Anterior cingulate cortex (tissue), 58 donors: ENCODE data around the gene XPR1.

Experiments
- DNase-seq, 58 donors: peaks; one replicate each; lab custom pipeline; 2025; lab: John Stamatoyannopoulos, UW

Gene XPR1

GRCh38 chr1:180908074-180908765, 276.4 kb downstream of the XPR1 start:
- DNase-seq = no peak

GRCh38 chr1:180909005-180909414, 277.2 kb downstream of the XPR1 start:
- no peak for DNase-seq

GRCh38 chr1:180909462-180909976, 277.7 kb downstream of the XPR1 start:
- no peak for DNase-seq

- peak in 3 of 58 donors; percentile 8 to 33 (median 15) for DNase-seq
These were observed 279.9 kb downstream of the XPR1 start for GRCh38 chr1:180911640-180912191.

DNA sequence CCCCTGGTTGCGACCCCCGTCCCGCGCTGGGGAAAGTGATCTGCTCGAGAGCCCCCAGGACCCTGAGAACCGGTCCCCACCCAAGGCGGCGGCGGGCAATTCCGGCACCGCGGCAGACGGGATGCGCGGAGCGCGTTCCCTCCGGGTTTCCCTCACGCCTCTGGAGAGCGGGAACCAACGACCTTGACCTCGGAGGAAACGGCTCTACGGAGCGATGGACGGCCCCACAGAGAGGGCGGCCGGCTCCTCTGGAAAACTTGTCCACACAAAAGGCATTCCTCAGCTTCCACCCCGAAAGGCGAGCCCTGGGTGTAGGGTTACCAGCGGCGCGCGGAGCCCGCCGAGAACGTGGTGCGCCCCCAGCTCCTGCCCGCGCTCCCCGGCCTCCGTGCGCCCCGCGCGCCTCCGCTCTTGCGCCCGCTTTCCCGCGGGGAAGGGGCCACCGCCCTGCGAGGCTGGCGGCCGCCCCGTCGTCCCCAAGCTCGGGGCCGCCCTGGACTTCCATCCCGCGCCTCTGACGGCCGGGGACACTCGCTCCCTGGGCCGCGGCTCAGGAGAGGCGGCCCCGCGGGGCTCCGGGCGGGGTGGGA, 280.5 kb downstream of the XPR1 start:
- DNase-seq = peak in 4 of 58 donors; percentile 30 to 56 (median 35)

GRCh38 chr1:180912801-180913565, 281.2 kb downstream of the XPR1 start, which contains the start of gene KIAA1614:
KIAA1614 (plus strand) TSS chr1:180912897; CDS start chr1:180913244, 347 bp downstream.
- peak in 21 of 58 donors; percentile 7 to 55 (median 32) for DNase-seq

GRCh38 chr1:180915426-180915965, 283.7 kb downstream of the XPR1 start:
- no peak for DNase-seq

DNA sequence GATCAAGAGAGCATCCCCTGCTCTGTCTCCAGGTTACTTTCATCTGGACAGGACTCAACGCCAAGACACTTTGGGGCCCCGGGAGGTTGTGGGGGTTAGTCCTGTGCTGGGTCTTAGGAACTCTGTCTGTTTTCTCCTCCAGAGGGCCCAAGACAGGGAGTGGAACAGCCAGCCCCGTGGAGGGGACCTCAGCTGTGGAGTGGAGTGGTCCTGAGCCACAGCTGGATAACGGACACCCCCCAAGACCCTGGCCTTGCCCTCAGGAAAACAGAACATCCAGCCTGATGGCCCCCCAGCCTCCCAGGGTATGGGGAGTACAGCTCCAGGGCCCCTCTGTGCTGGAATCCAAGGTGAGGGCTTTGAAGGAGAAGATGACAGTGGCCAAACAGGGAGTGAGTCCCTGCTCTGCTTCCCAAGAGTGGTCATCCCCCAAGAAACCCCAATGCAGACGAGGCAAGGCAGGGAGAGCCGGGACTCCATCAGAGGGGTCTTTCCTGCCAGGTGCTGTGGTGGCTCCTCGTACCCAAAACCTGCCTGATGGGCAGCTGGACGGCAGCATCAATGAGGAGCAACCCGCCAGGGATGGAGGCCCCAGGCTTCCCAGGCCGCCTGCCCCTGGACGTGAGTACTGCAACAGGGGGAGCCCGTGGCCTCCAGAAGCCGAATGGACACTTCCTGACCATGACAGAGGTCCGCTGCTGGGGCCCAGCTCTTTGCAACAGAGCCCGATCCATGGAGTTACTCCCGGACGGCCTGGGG, 284.4 kb downstream of the XPR1 start:
- DNase-seq = no peak

- no peak for DNase-seq
These were observed 284.9 kb downstream of the XPR1 start for GRCh38 chr1:180916771-180917170.

DNA sequence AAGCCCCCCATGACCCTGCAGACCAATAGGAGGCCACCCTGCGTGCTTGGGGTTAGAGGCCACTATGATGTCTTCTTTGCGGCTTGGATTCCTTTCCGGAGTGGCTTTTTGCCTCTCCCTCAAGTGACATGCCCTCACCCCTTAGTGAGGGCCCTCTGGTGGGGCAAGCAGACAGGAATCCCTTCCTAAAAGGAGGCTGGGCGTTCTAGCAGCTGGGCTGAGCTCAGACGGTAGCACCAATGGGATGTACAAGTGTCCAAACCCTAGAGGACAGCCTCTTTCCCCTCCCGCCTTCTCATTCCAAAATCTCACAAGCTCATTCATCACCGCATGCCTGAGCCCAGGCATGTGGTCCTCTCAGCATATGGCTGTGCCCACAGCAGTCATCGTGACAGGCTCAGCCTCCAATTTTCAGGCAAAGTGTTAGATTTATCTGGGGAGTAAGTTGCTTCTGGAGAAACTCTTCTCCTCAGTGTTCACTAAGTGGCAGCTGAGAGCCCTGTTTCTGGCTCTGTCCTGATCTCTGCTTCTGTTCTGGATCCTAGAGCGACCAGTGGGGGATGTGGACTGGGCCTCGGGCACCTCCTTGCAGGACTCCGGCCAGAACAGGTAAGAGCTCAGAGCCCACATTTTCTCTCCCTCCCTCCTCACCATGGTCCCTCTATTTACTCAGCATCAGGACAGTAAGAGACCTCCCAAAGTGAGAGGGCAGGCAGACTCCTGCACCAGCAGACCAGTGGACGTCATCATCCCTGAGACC, 285.7 kb downstream of the XPR1 start:
- DNase-seq = peak in 2 of 58 donors; percentile 7 to 8

DNA sequence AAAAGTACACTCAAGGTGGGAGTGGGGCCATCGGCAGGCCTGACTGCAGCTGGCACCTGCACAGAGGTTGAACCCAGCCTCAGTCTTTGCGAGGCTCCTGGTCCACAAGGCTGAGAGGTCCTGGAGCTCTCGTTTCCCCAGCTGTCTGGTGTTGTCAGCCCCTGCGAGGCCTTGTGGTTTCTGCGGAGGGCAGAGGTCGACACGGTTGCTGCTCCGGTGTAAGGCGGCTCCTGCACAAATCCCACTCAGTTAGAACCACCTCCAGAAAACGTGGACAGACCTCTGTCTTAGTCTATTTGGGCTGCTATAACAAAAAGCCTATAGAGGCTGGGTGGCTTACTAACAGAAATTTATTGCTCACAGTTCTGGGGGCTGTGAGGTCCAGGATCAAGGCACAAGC, 286.7 kb downstream of the XPR1 start:
- no peak for DNase-seq

DNA sequence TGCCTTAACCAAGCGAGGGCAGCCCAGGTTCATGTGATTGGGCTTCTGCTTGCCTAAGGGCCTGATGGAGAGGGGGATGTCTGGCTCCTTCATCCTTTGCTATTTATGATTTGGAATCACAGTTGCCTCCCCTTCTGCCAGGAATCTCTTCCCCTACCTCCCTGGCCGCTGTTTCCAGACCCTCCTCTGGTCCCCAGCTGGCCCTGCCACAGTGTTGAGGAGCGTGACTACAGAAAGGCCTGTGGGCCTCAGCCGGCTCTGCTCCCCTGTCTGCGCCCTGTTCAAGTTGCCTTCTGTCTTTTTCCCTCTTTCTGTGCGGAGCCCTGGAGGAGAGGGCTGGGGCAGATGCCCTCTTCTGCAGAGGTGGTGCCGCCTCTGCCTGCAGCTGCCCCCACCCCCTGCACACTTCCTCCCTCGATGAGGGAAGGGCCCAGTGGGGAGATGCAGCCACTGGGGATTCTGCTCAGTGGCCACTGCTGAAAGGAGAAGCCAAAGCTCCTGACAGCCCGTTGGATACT, 287.4 kb downstream of the XPR1 start:
- no peak for DNase-seq

GRCh38 chr1:180920193-180920592, 288.4 kb downstream of the XPR1 start:
- no peak for DNase-seq

DNA sequence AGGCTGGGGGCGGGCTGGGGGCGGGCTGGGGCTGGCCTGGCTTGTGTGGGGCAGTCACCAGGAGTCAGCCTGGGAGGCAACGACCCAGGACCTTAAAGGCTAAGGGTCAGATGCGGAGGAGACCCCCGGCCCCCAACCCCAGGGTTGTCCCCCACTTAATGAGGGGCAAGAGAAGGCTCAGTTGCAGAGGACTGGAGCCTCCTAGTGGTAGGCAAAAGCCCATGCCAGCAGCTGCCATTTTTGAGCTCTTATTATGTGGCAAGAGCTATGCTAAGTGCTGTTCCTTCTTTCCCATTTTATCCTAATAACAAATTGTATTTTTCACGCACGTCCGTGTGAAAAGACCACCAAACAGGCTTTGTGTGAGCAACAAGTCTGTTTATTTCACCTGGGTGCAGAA, 288.9 kb downstream of the XPR1 start:
- no peak for DNase-seq

DNA sequence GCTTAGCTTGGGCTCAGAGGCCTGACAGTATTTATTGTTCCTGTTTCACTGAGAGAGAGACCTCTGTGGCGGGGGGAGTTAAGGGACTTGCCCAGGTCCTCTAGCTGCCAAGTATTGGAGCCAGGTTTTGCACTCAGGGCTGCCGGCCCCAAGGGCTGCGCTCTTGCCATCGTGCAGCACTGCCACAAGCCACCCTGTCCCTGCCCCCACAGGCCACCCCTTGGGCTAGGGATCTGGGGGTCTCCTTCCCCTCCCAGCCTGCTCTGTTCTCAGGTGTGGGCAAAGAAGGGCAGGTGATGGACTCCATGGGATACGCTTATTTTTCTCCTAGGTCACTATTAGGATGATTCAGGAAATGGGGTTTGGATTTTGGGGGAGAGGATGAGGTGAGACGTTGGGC, 289.6 kb downstream of the XPR1 start:
- DNase-seq = no peak

DNA sequence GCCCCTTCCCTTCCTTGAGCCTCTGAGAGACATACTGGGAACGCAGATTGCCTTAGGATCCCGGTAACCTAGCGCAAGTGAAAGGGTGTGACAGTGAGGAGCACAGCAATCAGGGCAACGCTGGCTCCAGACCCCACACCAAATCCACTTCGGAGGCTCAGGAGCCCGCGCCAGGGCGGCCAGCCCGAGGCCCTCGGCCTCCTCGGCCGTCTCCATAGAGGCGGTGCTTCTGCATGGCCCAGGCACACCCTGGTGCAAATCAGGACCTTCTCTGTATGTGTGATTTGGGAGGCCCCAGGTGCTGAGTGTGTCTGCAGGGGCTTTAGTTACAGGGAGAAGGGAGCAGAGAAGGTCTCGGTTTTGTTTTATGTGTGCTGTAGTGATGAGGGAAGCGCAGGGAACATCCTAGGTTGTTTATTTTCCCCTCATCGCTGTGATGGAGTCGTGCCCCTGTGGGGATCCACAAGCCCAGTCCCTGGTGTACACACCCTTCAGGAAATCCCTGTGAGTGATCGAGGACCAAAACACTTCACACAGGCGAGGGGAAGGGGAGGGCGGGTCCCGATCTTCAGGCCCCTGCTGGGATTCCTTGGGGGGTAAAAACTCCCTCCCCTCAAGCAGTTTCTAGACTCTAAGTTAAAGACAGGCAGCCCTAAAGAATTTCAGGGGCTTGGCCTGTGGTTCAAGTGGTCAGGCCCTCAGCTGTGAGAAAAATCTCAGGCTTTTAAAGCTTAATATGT, 290.2 kb downstream of the XPR1 start:
- no peak for DNase-seq

GRCh38 chr1:180922631-180923015, 290.8 kb downstream of the XPR1 start:
- DNase-seq = no peak
